HG03432 (cell line): ENCODE results near the gene ARHGAP1.
"Not testable (repeated sequence)": the region's sequence is repeated elsewhere in the genome, so short reads cannot be mapped to it uniquely, and the experiment has no call there.

Experiments
- ATAC-seq: cut with Tn5 transposase; IDR thresholded peaks from one replicate; pipeline ENCODE4 v1.9.1; 2021; ENCODE audit warnings: mild to moderate bottlenecking, moderate library complexity; ENCODE audit not compliant: unreplicated experiment

ARHGAP1 gene

GRCh38 chr11:46724088-46724487, 23.7 kb upstream of the ARHGAP1 start:
- no peak for ATAC-seq

- no peak for ATAC-seq
Observed at GRCh38 chr11:46723359-46723680, 22.9 kb upstream of the ARHGAP1 start.

- no peak for ATAC-seq
Observed at GRCh38 chr11:46722566-46723358, 22.3 kb upstream of the ARHGAP1 start.

- ATAC-seq = no peak
Observed at GRCh38 chr11:46721286-46721685, 20.9 kb upstream of the ARHGAP1 start.

- ATAC-seq = no peak
Observed at GRCh38 chr11:46719543-46720218, 19.3 kb upstream of the ARHGAP1 start.

- ATAC-seq = no peak
Observed at GRCh38 chr11:46719048-46719542, 18.7 kb upstream of the ARHGAP1 start, which contains the start of gene F2. F2 (plus strand) TSS chr11:46719213; CDS start chr11:46719236, 23 bp downstream.

GRCh38 chr11:46718155-46719019, 18.0 kb upstream of the ARHGAP1 start:
- no peak for ATAC-seq

- ATAC-seq = not testable (repeated sequence)
Observed at GRCh38 chr11:46717825-46718154, 17.4 kb upstream of the ARHGAP1 start.

- ATAC-seq = no peak
Observed at GRCh38 chr11:46712874-46713576, 12.6 kb upstream of the ARHGAP1 start.

GRCh38 chr11:46711303-46711702, 10.9 kb upstream of the ARHGAP1 start:
- no peak for ATAC-seq

GRCh38 chr11:46710821-46711269, 10.4 kb upstream of the ARHGAP1 start:
- no peak for ATAC-seq

GRCh38 chr11:46709351-46709750, 8.9 kb upstream of the ARHGAP1 start:
- not testable (repeated sequence) for ATAC-seq

GRCh38 chr11:46706886-46707285, 6.5 kb upstream of the ARHGAP1 start:
- ATAC-seq = no peak

GRCh38 chr11:46705070-46705688, 4.8 kb upstream of the ARHGAP1 start:
- ATAC-seq = no peak

- ATAC-seq = peak; percentile 3
Observed at GRCh38 chr11:46701078-46701654, 747 bp upstream of the ARHGAP1 start.

GRCh38 chr11:46698597-46698996, 1.8 kb downstream of the ARHGAP1 start:
- no peak for ATAC-seq

- no peak for ATAC-seq
Observed at GRCh38 chr11:46697723-46698122, 2.7 kb downstream of the ARHGAP1 start.

- ATAC-seq = no peak
Observed at GRCh38 chr11:46697303-46697702, 3.1 kb downstream of the ARHGAP1 start.

- ATAC-seq = no peak
Observed at GRCh38 chr11:46696212-46696558, 4.2 kb downstream of the ARHGAP1 start.
